GM23248 (cell line): ENCODE results near the gene MRPL49. TPM values are rescaled to one million over a fixed set of nuclear protein-coding genes. Genes with fewer than 3 reads are reported as not detected.

ENCODE experiments used
- DNase-seq: peaks from one replicate; pipeline ENCODE4 v3.0.0-alpha.2; 2015
- H2AFZ ChIP-seq: fragments of 200-600 bp; sonication (generic); 2 replicates; pipeline ENCODE4 v1.6.1; 2016; ENCODE audit warnings: antibody characterized with exemption
- H3F3A ChIP-seq: fragments of 200-600 bp; sonication (generic); 2 replicates; pipeline ENCODE4 v1.6.1; 2016; ENCODE audit warnings: mild to moderate bottlenecking, antibody characterized with exemption, mixed run types; ENCODE audit not compliant: insufficient read depth
- H3K27ac ChIP-seq: fragments of 200-600 bp; sonication (generic); 2 replicates; pipeline ENCODE4 v1.5.1; 2016; ENCODE audit warnings: mild to moderate bottlenecking
- H3K27me3 ChIP-seq: fragments of 200-600 bp; sonication (generic); replicated peaks from 2 replicates; pipeline ENCODE4 v1.6.1; 2016; ENCODE audit warnings: mild to moderate bottlenecking; ENCODE audit not compliant: insufficient read depth
- H3K36me3 ChIP-seq: fragments of 200-600 bp; sonication (generic); 2 replicates; pipeline ENCODE4 v1.6.1; 2016; ENCODE audit warnings: low read depth, mild to moderate bottlenecking
- H3K4me1 ChIP-seq: fragments of 200-600 bp; sonication (generic); 2 replicates; pipeline ENCODE4 v1.6.1; 2016; ENCODE audit warnings: mild to moderate bottlenecking; ENCODE audit not compliant: insufficient read depth
- H3K4me2 ChIP-seq: fragments of 200-600 bp; sonication (generic); one replicate; pipeline ENCODE4 v1.6.1; 2016; ENCODE audit warnings: mild to moderate bottlenecking; ENCODE audit not compliant: unreplicated experiment
- H3K4me3 ChIP-seq: fragments of 200-600 bp; sonication (generic); 2 replicates; pipeline ENCODE4 v1.5.1; 2016; ENCODE audit warnings: mild to moderate bottlenecking
- H3K79me2 ChIP-seq: fragments of 200-600 bp; sonication (generic); 2 replicates; pipeline ENCODE4 v1.6.1; 2016; ENCODE audit warnings: mild to moderate bottlenecking; ENCODE audit not compliant: insufficient read depth
- H3K9ac ChIP-seq: fragments of 200-600 bp; sonication (generic); 2 replicates; pipeline ENCODE4 v1.6.1; 2016; ENCODE audit warnings: mild to moderate bottlenecking
- H3K9me2 ChIP-seq: fragments of 200-600 bp; sonication (generic); 2 replicates; pipeline ENCODE4 v1.6.1; 2016; ENCODE audit warnings: mixed run types, mild to moderate bottlenecking, moderate library complexity; ENCODE audit not compliant: insufficient read depth
- H3K9me3 ChIP-seq: fragments of 200-600 bp; sonication (generic); one replicate; pipeline ENCODE4 v1.6.1; 2017; ENCODE audit warnings: low read depth
- H4K20me1 ChIP-seq: fragments of 200-600 bp; sonication (generic); 2 replicates; pipeline ENCODE4 v1.6.0; 2016; ENCODE audit not compliant: insufficient read depth
- EZH2 ChIP-seq: fragments of 200-600 bp; sonication (generic); IDR thresholded peaks from 2 replicates; pipeline ENCODE4 v1.6.1; 2018; ENCODE audit warnings: antibody characterized with exemption, mild to moderate bottlenecking; ENCODE audit not compliant: insufficient read depth, poor library complexity, severe bottlenecking
- EZH2phosphoT487 ChIP-seq: fragments of 200-600 bp; sonication (generic); IDR thresholded peaks from 2 replicates; pipeline ENCODE4 v1.6.1; 2018; ENCODE audit warnings: antibody characterized with exemption, moderate library complexity, mild to moderate bottlenecking, low read depth; ENCODE audit not compliant: insufficient read depth
- WGBS, 2 experiments: methylation state at CpG; one replicate each; pipeline ENCODE4 v1.1.6; 2015 to 2017; ENCODE audit warnings: low lambda C conversion rate in 2 of 2, low coverage in 1 of 2; ENCODE audit errors: missing lambda C conversion rate in 2 of 2; 5-methylcytosine and 5-hydroxymethylcytosine counted together
- in situ Hi-C: fragments of 300-500 bp; cut with MboI; formaldehyde crosslinking; loops from 2 replicates; pipeline ENCODE4 v1.15.0; 2020
- polyA plus RNA-seq: library from polyadenylated mRNA; unstranded; fragments of >200 nt; fragmentation: Nextera tagmentation; extraction: Ambion mirVana; gene quantifications from 2 replicates; pipeline ENCODE4 v1.2.1, GENCODE V29; 2016
- total RNA-seq: library from RNA; depleted of rRNA; stranded (reverse); fragments of >200 nt; shearing (Covaris generic); gene quantifications from 2 replicates; pipeline ENCODE4 v1.2.3, GENCODE V29; 2014

MRPL49 gene
- total and polyA plus RNA-seq, 2 experiments from 2014 or later = 53.3 to 78.4 TPM

DNA sequence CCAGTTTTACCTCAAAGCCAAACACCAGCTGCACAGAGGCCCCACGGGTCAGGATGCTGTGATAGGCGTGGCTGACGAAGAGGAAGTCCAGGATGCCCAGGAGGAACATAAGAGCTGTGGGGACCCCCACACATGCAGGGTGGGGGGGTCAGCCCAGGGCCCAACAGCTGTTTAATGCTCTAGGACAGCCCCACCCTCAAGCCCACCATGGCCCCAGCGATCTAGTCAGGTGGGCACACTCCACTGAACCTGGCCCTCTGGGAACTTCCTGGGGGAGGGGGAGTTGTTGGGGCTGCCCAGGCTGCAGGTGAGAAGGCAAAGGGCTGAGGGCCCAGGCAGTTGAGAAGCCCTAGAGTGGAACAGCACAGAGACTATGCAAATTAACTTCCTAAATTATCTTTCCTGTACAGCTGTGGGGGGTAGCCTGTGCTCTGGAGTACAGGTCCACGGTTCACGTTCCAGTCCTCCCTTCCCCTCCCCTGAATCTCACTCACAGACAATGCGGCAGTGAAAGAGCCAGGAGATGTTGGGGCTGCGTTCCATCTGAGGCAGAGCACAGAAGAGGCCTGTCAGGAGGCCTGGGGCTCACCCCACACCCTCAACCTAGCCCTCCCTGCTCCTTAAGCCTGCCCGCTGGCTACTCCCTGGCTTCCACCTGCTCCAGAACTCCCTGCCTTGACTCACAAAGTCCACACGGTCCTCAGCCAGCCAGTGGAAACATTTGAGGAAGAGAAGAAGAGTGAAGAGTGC lies 10.3 kb downstream of the MRPL49 start:
- peaks cover 37% of the 10 kb centered on the region for H3K79me2 ChIP-seq
- no peak for DNase-seq
- H4K20me1 ChIP-seq = no peaks in the 10 kb centered on the region
- no peaks in the 10 kb centered on the region for H3K9me2 ChIP-seq
- no peaks in the 10 kb centered on the region for H3K9me3 ChIP-seq
- no peaks in the 10 kb centered on the region for H3K27me3 ChIP-seq
- H3K36me3 ChIP-seq = peaks cover 5% of the 10 kb centered on the region; the same call in 1 of the 2 replicates
- peak overlapping the region; percentile 82 for H3K4me2 ChIP-seq
- H3F3A ChIP-seq = 0 out of 2 replicates have a peak, but pooled peaks cover 6% of the 10 kb centered on the region
- H3K9ac ChIP-seq = peak overlapping the region; percentile 98
- no peak overlapping the region for H2AFZ ChIP-seq
- WGBS, 2 experiments = 61 to 63% methylated on average over 10 of the region's 10 CpGs
- H3K27ac ChIP-seq = no peak overlapping the region
- peak overlapping the region; percentile 84 for H3K4me3 ChIP-seq
- H3K4me1 ChIP-seq = peaks cover 8% of the 10 kb centered on the region
- in situ Hi-C loops = no loop called here
- TF ChIP-seq EZH2 (no peak), EZH2phosphoT487 (no peak)

DNA sequence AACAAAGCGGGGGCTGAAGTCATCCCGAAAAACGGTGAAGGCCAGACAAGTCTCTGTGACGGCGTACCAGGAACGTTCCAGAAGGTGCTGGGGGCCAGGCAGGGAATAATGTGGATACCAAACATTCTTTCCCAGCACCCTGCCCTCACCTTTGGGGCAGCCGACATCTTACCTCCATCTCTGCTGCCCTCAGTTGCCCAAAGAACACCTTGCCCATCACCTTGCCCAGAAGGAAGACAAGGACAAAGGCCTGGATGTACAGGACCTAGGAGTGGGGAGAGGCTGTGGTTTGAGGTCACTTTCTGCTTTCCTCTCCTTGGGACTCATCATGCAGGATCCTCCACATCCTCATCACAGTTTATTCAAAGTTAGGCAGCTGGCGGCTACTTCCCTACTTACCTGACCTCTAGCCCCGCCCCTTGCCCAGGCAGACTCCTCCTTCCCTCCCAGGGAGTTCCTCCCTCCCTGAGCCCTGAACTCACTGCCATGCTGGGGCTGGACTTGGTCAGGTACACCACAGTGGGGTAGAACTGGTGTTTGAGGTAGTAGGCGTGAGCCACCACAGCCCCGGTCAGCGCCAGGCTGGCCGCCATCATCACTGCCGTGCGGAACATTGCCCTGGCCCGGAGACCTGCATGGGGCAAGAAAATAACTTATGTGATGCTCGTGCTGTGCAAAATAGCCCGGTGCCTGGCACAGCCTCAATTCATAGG lies 11.0 kb downstream of the MRPL49 start:
- Histone ChIP-seq H2AFZ (peak overlapping the region; percentile 82; the same call in 1 of the 2 replicates), H3K4me1 (peaks cover 8% of the 10 kb centered on the region), H4K20me1 (no peaks in the 10 kb centered on the region), H3K36me3 (peaks cover 4% of the 10 kb centered on the region; the same call in 1 of the 2 replicates), H3K4me3 (peak overlapping the region; percentile 84), H3K9me3 (no peaks in the 10 kb centered on the region), H3K4me2 (peak overlapping the region; percentile 82), H3K9ac (peak overlapping the region; percentile 98), H3K79me2 (peaks cover 37% of the 10 kb centered on the region), H3K27me3 (no peaks in the 10 kb centered on the region), H3K27ac (peak overlapping the region; percentile 98; the same call in 1 of the 2 replicates), H3F3A (0 out of 2 replicates have a peak, but pooled peaks cover 6% of the 10 kb centered on the region), H3K9me2 (no peaks in the 10 kb centered on the region)
- WGBS, 2 experiments = 35% methylated on average over 18 of the region's 18 CpGs
- in situ Hi-C loops = no loop called here
- TF ChIP-seq EZH2phosphoT487 (no peak), EZH2 (no peak)
- DNase-seq = peak; percentile 51

DNA sequence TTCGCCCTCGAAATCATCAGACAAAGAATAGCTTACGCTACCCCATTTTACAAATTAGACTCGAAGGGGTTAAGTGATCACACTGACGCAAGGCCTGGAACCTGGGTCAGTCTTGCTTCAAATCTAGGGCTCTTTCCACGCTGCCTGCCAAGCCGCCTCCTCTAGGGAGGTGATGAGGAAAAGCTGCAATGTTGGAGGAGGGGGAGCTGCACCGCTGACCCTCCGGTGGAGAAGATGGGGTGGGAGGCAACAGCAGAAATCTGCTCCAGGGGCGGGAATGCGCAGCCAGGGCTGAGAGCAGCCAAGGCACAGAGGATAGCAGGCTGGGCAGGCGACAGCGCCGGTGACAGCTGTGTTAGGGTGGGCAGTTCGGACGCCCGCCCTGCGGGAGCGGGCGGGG lies 11.6 kb downstream of the MRPL49 start:
- Histone ChIP-seq H3K9me3 (no peaks in the 10 kb centered on the region), H2AFZ (peak overlapping the region; percentile 82), H3K4me1 (peaks cover 8% of the 10 kb centered on the region), H3K79me2 (peaks cover 37% of the 10 kb centered on the region), H3K9ac (peak overlapping the region; percentile 98), H3K36me3 (peaks cover 4% of the 10 kb centered on the region; the same call in 1 of the 2 replicates), H3K27ac (peak overlapping the region; percentile 98), H3K9me2 (no peaks in the 10 kb centered on the region), H3F3A (0 out of 2 replicates have a peak, but pooled peaks cover 6% of the 10 kb centered on the region), H3K27me3 (no peaks in the 10 kb centered on the region), H4K20me1 (no peaks in the 10 kb centered on the region), H3K4me2 (peak overlapping the region; percentile 82), H3K4me3 (peak overlapping the region; percentile 84)
- TF ChIP-seq EZH2 (no peak), EZH2phosphoT487 (no peak)
- WGBS, 2 experiments = 1 to 4% methylated on average over 13 to 20 of the region's 20 CpGs
- peak; percentile 64 for DNase-seq
- in situ Hi-C loops = no loop called here

DNA sequence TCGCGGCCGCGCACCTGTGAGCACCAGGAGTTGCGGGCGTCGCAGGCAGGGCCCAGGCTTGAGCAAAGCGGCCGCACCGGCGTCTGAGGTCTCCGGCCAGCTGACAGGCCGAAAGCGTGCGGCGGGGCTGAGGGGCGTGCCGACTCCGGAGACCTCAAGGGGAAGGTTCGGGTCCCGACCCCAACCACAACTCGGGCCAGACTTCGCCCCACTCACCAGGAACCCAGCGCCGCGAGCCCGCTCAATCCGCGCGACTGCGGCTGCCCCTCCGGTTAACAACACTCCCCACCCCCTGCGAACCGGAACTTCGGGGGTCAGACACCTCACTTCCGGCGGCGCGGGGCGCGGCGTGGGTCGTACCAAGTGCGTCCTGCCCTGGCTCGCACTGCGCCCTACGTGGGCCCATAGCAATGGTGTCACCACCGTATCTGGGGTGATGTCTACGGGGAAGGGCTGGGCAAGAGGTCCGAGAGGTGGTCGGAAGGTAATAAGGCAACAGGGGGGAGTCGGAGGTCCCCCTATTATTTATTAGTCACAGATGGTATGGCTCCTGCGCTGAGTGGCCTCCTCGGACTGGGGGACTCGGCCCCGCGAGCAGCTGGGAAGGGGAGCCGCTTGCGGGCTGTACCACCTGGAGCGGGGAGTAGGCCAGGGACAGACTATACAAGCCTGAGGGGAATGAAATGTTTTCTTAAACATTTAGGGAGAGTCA lies 12.3 kb downstream of the MRPL49 start, which contains the start of gene SYVN1:
TSS of gene SYVN1 (minus strand) at position 280 of the 712 bp plus-strand sequence. CDS start 918 bp downstream, outside the sequence.
- no peaks in the 10 kb centered on the region for H3K9me2 ChIP-seq
- H3F3A ChIP-seq = 0 out of 2 replicates have a peak, but pooled peaks cover 2% of the 10 kb centered on the region
- no peaks in the 10 kb centered on the region for H3K27me3 ChIP-seq
- H4K20me1 ChIP-seq = no peaks in the 10 kb centered on the region
- H3K27ac ChIP-seq = peak within 1 kb of the TSS; percentile 98
- 1% methylated on average over 55 to 60 of the region's 60 CpGs for WGBS, 2 experiments
- H3K4me1 ChIP-seq = peaks cover 8% of the 10 kb centered on the region
- peak within 1 kb of the TSS; percentile 98 for H3K9ac ChIP-seq
- DNase-seq = peak; percentile 95
- H3K9me3 ChIP-seq = no peaks in the 10 kb centered on the region
- H3K4me3 ChIP-seq = peak within 1 kb of the TSS; percentile 84
- peak within 1 kb of the TSS; percentile 82 for H2AFZ ChIP-seq
- H3K4me2 ChIP-seq = peak within 1 kb of the TSS; percentile 82
- peaks cover 37% of the 10 kb centered on the region for H3K79me2 ChIP-seq
- peaks cover 4% of the 10 kb centered on the region; the same call in 1 of the 2 replicates for H3K36me3 ChIP-seq
- in situ Hi-C loops = no loop called here
- TF ChIP-seq EZH2 = no peak
- no peak for TF ChIP-seq EZH2phosphoT487
